Measurements from ENCODE around the gene CCDC9B. TPM values are rescaled to one million over a fixed set of nuclear protein-coding genes. Genes with fewer than 3 reads are reported as not detected.

CCDC9B gene
- total and polyA plus RNA-seq, 7 donors, result 5.1 to 97.2 (median 43.9) TPM

- Histone ChIP-seq H3K27me3 (no peaks in the 10 kb centered on the region), H3K4me1 (peaks cover 0 to 100% (median 100%) of the 10 kb centered on the region in 4 donors), H3K27ac (peak overlapping the region; percentile 97 to 99 (median 99)), H3K9me3 (no peaks in the 10 kb centered on the region), H3K4me3 (no peak overlapping the region), H3K36me3 (peaks cover 17 to 28% (median 21%) of the 10 kb centered on the region in 4 donors)
- intact Hi-C loops (cut with DNase I), result loop anchor here (5.0 to 10.0 kb wide), 2 partner anchors 232 to 859 kb away; no protein-coding TSS in a partner anchor
- peak; percentile 88 for DNase-seq
- 23 to 54% methylated on average over 12 of the region's 12 CpGs for WGBS, 2 donors
- peak in 1 of 4 donors; percentile 12 for TF ChIP-seq EP300 (IDR thresholded peaks at IDR 0.05)
- peak; percentile 10 to 59 (median 50) for TF ChIP-seq POLR2AphosphoS5 (IDR thresholded peaks at IDR 0.05)
- no peak for TF ChIP-seq POLR2A (IDR thresholded peaks at IDR 0.05)
Observed at GRCh38 chr15:40333922-40334492, 6.7 kb downstream of the CCDC9B start.

- Histone ChIP-seq H3K4me3 (no peak overlapping the region), H3K27ac (peak overlapping the region; percentile 97 to 99 (median 99)), H3K36me3 (peaks cover 17 to 27% (median 21%) of the 10 kb centered on the region in 4 donors), H3K27me3 (no peaks in the 10 kb centered on the region), H3K4me1 (peaks cover 0 to 100% (median 100%) of the 10 kb centered on the region in 4 donors), H3K9me3 (no peaks in the 10 kb centered on the region)
- TF ChIP-seq CTCF (IDR thresholded peaks at IDR 0.05), result no peak
- TF ChIP-seq POLR2AphosphoS5 (IDR thresholded peaks at IDR 0.05), result peak; percentile 23 to 69 (median 52)
- no peak for DNase-seq
- intact Hi-C loops (cut with DNase I), result loop anchor here (5.0 to 10.0 kb wide), 2 partner anchors 230 to 857 kb away; no protein-coding TSS in a partner anchor
- 76 to 77% methylated on average over 8 of the region's 8 CpGs for WGBS, 2 donors
Observed at GRCh38 chr15:40332113-40332781, 8.5 kb downstream of the CCDC9B start.

GRCh38 chr15:40331637-40332036 lies 9.1 kb downstream of the CCDC9B start:
- H3K4me1 ChIP-seq, result peaks cover 0 to 100% (median 100%) of the 10 kb centered on the region in 4 donors
- H3K27me3 ChIP-seq, result no peaks in the 10 kb centered on the region
- no peaks in the 10 kb centered on the region for H3K9me3 ChIP-seq
- peaks cover 11 to 21% (median 18%) of the 10 kb centered on the region in 4 donors for H3K36me3 ChIP-seq
- WGBS, 2 donors, result 94 to 96% methylated on average over 7 of the region's 7 CpGs
- no peak for DNase-seq
- intact Hi-C loops (cut with DNase I), result loop anchor here (5.0 to 10.0 kb wide), 2 partner anchors 229 to 857 kb away; no protein-coding TSS in a partner anchor
- H3K4me3 ChIP-seq, result no peak overlapping the region
- peak overlapping the region; percentile 97 to 99 (median 99) for H3K27ac ChIP-seq
- TF ChIP-seq POLR2A (IDR thresholded peaks at IDR 0.05), result no peak
- TF ChIP-seq POLR2AphosphoS5 (IDR thresholded peaks at IDR 0.05), result peak in 2 of 4 donors; percentile 50 to 54

- Histone ChIP-seq H3K27ac (peak overlapping the region; percentile 97 to 99 (median 99)), H3K4me1 (peaks cover 0 to 100% (median 100%) of the 10 kb centered on the region in 4 donors), H3K4me3 (no peak overlapping the region), H3K27me3 (no peaks in the 10 kb centered on the region), H3K9me3 (no peaks in the 10 kb centered on the region), H3K36me3 (peaks cover 8 to 15% (median 12%) of the 10 kb centered on the region in 4 donors)
- intact Hi-C loops (cut with DNase I), result loop anchor here (5.0 to 10.0 kb wide), 2 partner anchors 229 to 856 kb away; no protein-coding TSS in a partner anchor
- DNase-seq, result peak; percentile 65
- WGBS, 2 donors, result 92 to 93% methylated on average over 7 of the region's 7 CpGs
- no peak for TF ChIP-seq POLR2AphosphoS5 (IDR thresholded peaks at IDR 0.05)
- no peak for TF ChIP-seq EP300 (IDR thresholded peaks at IDR 0.05)
- TF ChIP-seq CTCF (IDR thresholded peaks at IDR 0.05), result no peak
- TF ChIP-seq POLR2A (IDR thresholded peaks at IDR 0.05), result no peak
Observed at GRCh38 chr15:40331026-40331425, 9.7 kb downstream of the CCDC9B start.

DNA sequence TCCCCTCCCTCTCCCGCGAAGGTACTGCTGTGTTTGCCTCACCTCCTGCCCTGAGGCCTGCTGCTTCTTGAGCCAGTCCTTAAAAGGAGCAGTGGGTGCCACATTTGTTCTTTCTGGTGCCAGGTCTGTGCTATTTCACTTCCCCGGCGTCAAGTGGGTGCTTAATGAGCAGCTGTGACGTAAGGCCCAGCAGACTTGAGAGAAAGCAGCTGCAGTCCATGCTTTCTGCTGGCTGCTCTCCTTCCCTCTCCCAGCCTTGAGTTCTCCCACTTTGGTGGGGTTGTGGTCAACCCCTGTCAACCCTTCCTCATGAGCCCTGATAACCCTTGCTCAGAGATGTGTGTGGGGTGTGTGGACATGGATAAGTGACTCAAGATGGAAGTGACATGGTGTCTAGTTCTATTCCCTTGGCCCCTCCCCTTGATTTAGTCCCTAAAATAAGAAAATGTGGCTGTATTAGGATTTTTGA lies 10.3 kb downstream of the CCDC9B start:
- intact Hi-C loops (cut with DNase I), result loop anchor here (5.0 to 10.0 kb wide), 2 partner anchors 228 to 856 kb away; no protein-coding TSS in a partner anchor
- H3K9me3 ChIP-seq, result no peaks in the 10 kb centered on the region
- H3K36me3 ChIP-seq, result peaks cover 4 to 9% (median 7%) of the 10 kb centered on the region in 4 donors
- peaks cover 0 to 100% (median 100%) of the 10 kb centered on the region in 4 donors for H3K4me1 ChIP-seq
- TF ChIP-seq CTCF (IDR thresholded peaks at IDR 0.05) (no peak), POLR2AphosphoS5 (IDR thresholded peaks at IDR 0.05) (peak; percentile 95 to 97 (median 97)), POLR2A (IDR thresholded peaks at IDR 0.05) (peak in 1 of 2 donors; percentile 1), EP300 (IDR thresholded peaks at IDR 0.05) (peak; percentile 96 to 100 (median 98))
- 63 to 78% methylated on average over 5 of the region's 5 CpGs for WGBS, 2 donors
- peak overlapping the region; percentile 97 to 99 (median 99) for H3K27ac ChIP-seq
- no peaks in the 10 kb centered on the region for H3K27me3 ChIP-seq
- H3K4me3 ChIP-seq, result no peak overlapping the region
- peak; percentile 97 for DNase-seq
